Measurements from ENCODE around the gene RCL1. TPM values are rescaled to one million over a fixed set of nuclear protein-coding genes. Genes with fewer than 3 reads are reported as not detected.

The RCL1 gene
- polyA plus RNA-seq, 1 experiment, result 7.8 TPM

- Histone ChIP-seq H3K27ac (ENCODE audit: low read depth, low read length) (peak overlapping the region; percentile 69), H3K4me3 (ENCODE audit: low read depth, low read length) (no peak overlapping the region), H3K27me3 (ENCODE audit: control insufficient read depth, insufficient read depth, low read length) (no peaks in the 10 kb centered on the region), H3K9me3 (ENCODE audit: control insufficient read depth, insufficient read depth, low read length) (no peaks in the 10 kb centered on the region)
- ChIA-PET CTCF (interaction anchor here (1.0 to 1.2 kb wide), 4 partner anchors 28 to 349 kb away, joined by 3 to 4 read pairs (median 3); no protein-coding TSS in a partner anchor), POLR2A (interaction anchor here (0.5 to 1.2 kb wide), 4 partner anchors 9 to 792 kb away, joined by 3 to 7 read pairs (median 4); partner anchors contain the start of genes RCL1 and RIC1)
- peak; percentile 49 for DNase-seq (ENCODE audit: low read depth, low spot score)
- TF ChIP-seq CTCF (IDR thresholded peaks at IDR 0.05; ENCODE audit: low read depth, low read length), result no peak
These were observed 44.8 kb downstream of the RCL1 start for GRCh38 chr9:4837261-4838188.

GRCh38 chr9:4838189-4838546 lies 45.4 kb downstream of the RCL1 start:
- peak overlapping the region; percentile 39 for H3K27ac ChIP-seq (ENCODE audit: low read depth, low read length)
- no peaks in the 10 kb centered on the region for H3K27me3 ChIP-seq (ENCODE audit: control insufficient read depth, insufficient read depth, low read length)
- no peak for TF ChIP-seq CTCF (IDR thresholded peaks at IDR 0.05; ENCODE audit: low read depth, low read length)
- ChIA-PET POLR2A (interaction anchor here (1.1 to 1.2 kb wide), 2 partner anchors 10 to 46 kb away, joined by 6 to 7 read pairs; partner anchors contain the start of gene RCL1), CTCF (interaction anchor here (1.0 to 1.2 kb wide), 5 partner anchors 27 to 348 kb away, joined by 3 to 4 read pairs (median 3); no protein-coding TSS in a partner anchor)
- DNase-seq (ENCODE audit: low read depth, low spot score), result no peak
- H3K4me3 ChIP-seq (ENCODE audit: low read depth, low read length), result no peak overlapping the region
- no peaks in the 10 kb centered on the region for H3K9me3 ChIP-seq (ENCODE audit: control insufficient read depth, insufficient read depth, low read length)

- TF ChIP-seq CTCF (IDR thresholded peaks at IDR 0.05; ENCODE audit: low read depth, low read length), result no peak
- no peak for DNase-seq (ENCODE audit: low read depth, low spot score)
- Histone ChIP-seq H3K9me3 (ENCODE audit: control insufficient read depth, insufficient read depth, low read length) (no peaks in the 10 kb centered on the region), H3K27me3 (ENCODE audit: control insufficient read depth, insufficient read depth, low read length) (no peaks in the 10 kb centered on the region), H3K4me3 (ENCODE audit: low read depth, low read length) (no peak overlapping the region), H3K27ac (ENCODE audit: low read depth, low read length) (no peak overlapping the region)
- ChIA-PET POLR2A (interaction anchor here (0.7 kb wide), 1 partner anchor 17 kb away, joined by 3 read pairs; no protein-coding TSS in a partner anchor), CTCF (interaction anchor here (0.5 kb wide), 1 partner anchor 91 kb away, joined by 4 read pairs; no protein-coding TSS in a partner anchor)
These were observed 46.7 kb downstream of the RCL1 start for GRCh38 chr9:4839470-4839912.

DNA sequence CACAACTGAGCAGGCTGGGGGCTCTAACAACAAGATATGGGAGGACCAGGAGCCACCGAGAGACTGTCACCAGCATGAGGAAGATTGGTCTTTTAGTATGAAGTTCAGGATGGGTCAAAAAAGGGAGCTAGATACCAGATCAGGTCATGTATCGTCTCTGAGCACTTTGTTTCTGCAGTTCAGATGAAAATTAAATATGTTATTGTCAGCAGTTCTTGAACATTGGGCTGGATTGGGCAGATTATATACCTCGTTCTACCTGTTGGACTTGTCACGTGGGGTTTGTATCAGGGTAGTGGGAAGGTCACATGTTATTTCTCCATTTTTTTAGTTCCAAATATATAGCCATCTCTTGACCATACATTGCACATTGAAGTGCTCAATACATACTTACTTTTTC lies 47.3 kb downstream of the RCL1 start:
- CTCF ChIA-PET, result no interaction called here

More for the DNA sequence above, 47.3 kb downstream of the RCL1 start:
- H3K27me3 ChIP-seq (ENCODE audit: control insufficient read depth, insufficient read depth, low read length), result no peaks in the 10 kb centered on the region
- no peak for DNase-seq (ENCODE audit: low read depth, low spot score)
- TF ChIP-seq CTCF (IDR thresholded peaks at IDR 0.05; ENCODE audit: low read depth, low read length), result no peak
- H3K4me3 ChIP-seq (ENCODE audit: low read depth, low read length), result no peak overlapping the region
- POLR2A ChIA-PET, result interaction anchor here (0.7 kb wide), 1 partner anchor 16 kb away, joined by 3 read pairs; no protein-coding TSS in a partner anchor
- H3K9me3 ChIP-seq (ENCODE audit: control insufficient read depth, insufficient read depth, low read length), result no peaks in the 10 kb centered on the region
- H3K27ac ChIP-seq (ENCODE audit: low read depth, low read length), result no peak overlapping the region
